Ovary (tissue), 3 donors: ENCODE data around the gene SLC11A1.

Source experiments
- CTCF ChIP-seq, 3 donors: fragments of 450-650 bp in 2 of 3; fragments of 200-600 bp in 1 of 3; IDR thresholded peaks; one replicate each; pipeline versions ENCODE4 v1.5.1 to v1.8.0; 2016 to 2022; ENCODE audit warnings: antibody characterized with exemption in 3 of 3, mild to moderate bottlenecking in 1 of 3
- EP300 ChIP-seq: sonication (generic); formaldehyde crosslinking; IDR thresholded peaks from one replicate; pipeline ENCODE4 v1.6.1; 2017; ENCODE audit warnings: antibody characterized with exemption
- POLR2A ChIP-seq: fragments of 450-650 bp; IDR thresholded peaks from one replicate; pipeline ENCODE4 v1.6.1; 2017; ENCODE audit warnings: antibody characterized with exemption, mild to moderate bottlenecking, moderate library complexity
- donor health status: DM: no; HTN: no; CAD: no.

- TF ChIP-seq CTCF (IDR thresholded peaks at IDR 0.05) (no peak), POLR2A (no peak), EP300 (no peak)
These were observed 55.9 kb downstream of the SLC11A1 start for GRCh38 chr2:218437969-218438368.
